PC-3 (cell line): Measurements from ENCODE around the gene PKM. TPM values are rescaled to one million over a fixed set of nuclear protein-coding genes. Genes with fewer than 3 reads are reported as not detected.

Experiments used
- ATAC-seq: fragments of 200-7000 bp; cut with Tn5 transposase; 2 replicates; pipeline ENCODE4 v1.9.1; 2020; ENCODE audit warnings: mild to moderate bottlenecking, moderate library complexity
- BruUV-seq: library from RNA; stranded (reverse); fragments of 400-500 nt; replicated peaks from 2 replicates; lab custom pipeline; 2021; lab: Mats Ljungman, UMichigan
- CTCF ChIA-PET: fragments of 300-600 bp; sonication (Branson Sonifier 250); formaldehyde crosslinking; loops from one replicate; lab custom pipeline; 2022; ENCODE audit warnings: antibody characterized with exemption; lab: Charles Lee
- POLR2A ChIA-PET: fragments of 300-600 bp; sonication (Branson Sonifier 250); formaldehyde crosslinking; loops from one replicate; lab custom pipeline; 2022; ENCODE audit warnings: antibody characterized with exemption; ENCODE audit not compliant: unreplicated experiment; lab: Charles Lee
- DNase-seq: peaks from one replicate; pipeline ENCODE4 v3.0.0-alpha.2; 2015
- H2AFZ ChIP-seq: fragments of 300-600 bp; sonication (generic); 2 replicates; pipeline ENCODE4 v1.6.0; 2016; ENCODE audit warnings: antibody characterized with exemption, low read length
- H3F3A ChIP-seq: fragments of 300-600 bp; sonication (generic); one replicate; pipeline ENCODE4 v1.6.0; 2017; ENCODE audit warnings: antibody characterized with exemption, low read length, control low read depth, mild to moderate bottlenecking; ENCODE audit not compliant: unreplicated experiment
- H3K27ac ChIP-seq: fragments of 300-600 bp; sonication (generic); 2 replicates; pipeline ENCODE4 v1.5.1; 2016; ENCODE audit warnings: mild to moderate bottlenecking, low read length
- H3K27me3 ChIP-seq: fragments of 300-600 bp; sonication (generic); 2 replicates; pipeline ENCODE4 v1.6.1; 2016; ENCODE audit warnings: low read length, mixed read lengths
- H3K36me3 ChIP-seq: fragments of 300-600 bp; sonication (generic); 2 replicates; pipeline ENCODE4 v1.6.1; 2016; ENCODE audit warnings: low read depth, mixed run types, low read length, mixed read lengths
- H3K4me1 ChIP-seq: fragments of 300-600 bp; sonication (generic); 2 replicates; pipeline ENCODE4 v1.5.1; 2016; ENCODE audit warnings: low read length; ENCODE audit not compliant: insufficient read depth
- H3K4me2 ChIP-seq: fragments of 300-600 bp; sonication (generic); 2 replicates; pipeline ENCODE4 v1.6.0; 2016; ENCODE audit warnings: low read length
- H3K4me3 ChIP-seq: fragments of 300-600 bp; sonication (generic); 2 replicates; pipeline ENCODE4 v1.5.1; 2016; ENCODE audit warnings: mild to moderate bottlenecking, low read length, mixed read lengths
- H3K79me2 ChIP-seq: fragments of 300-600 bp; sonication (generic); 2 replicates; pipeline ENCODE4 v1.6.1; 2017; ENCODE audit warnings: low read length, mixed read lengths
- H3K9ac ChIP-seq: fragments of 300-600 bp; sonication (generic); 2 replicates; pipeline ENCODE4 v1.6.0; 2016; ENCODE audit warnings: mild to moderate bottlenecking, low read length
- H3K9me2 ChIP-seq: fragments of 300-600 bp; sonication (generic); replicated peaks from 2 replicates; pipeline ENCODE4 v1.6.1; 2016; ENCODE audit warnings: mixed run types, low read length, mixed read lengths
- H3K9me3 ChIP-seq: fragments of 300-600 bp; sonication (generic); 2 replicates; pipeline ENCODE4 v1.6.1; 2016; ENCODE audit warnings: low read length, mixed read lengths
- H4K20me1 ChIP-seq: fragments of 300-600 bp; sonication (generic); 2 replicates; pipeline ENCODE4 v1.6.1; 2016; ENCODE audit warnings: low read length, mixed read lengths
- EZH2 ChIP-seq: fragments of 300-600 bp; sonication (generic); IDR thresholded peaks from one replicate; pipeline ENCODE4 v1.6.1; 2017; ENCODE audit warnings: antibody characterized with exemption, mild to moderate bottlenecking, low read length; ENCODE audit not compliant: unreplicated experiment
- EZH2phosphoT487 ChIP-seq: fragments of 300-600 bp; sonication (generic); IDR thresholded peaks from 2 replicates; pipeline ENCODE4 v1.6.1; 2018; ENCODE audit warnings: mild to moderate bottlenecking, antibody characterized with exemption, low read length, borderline replicate concordance
- intact Hi-C: fragments of 100-400 bp; cut with micrococcal nuclease; formaldehyde crosslinking; loops from 2 replicates; pipeline ENCODE4 v1.9.0; 2023
- total RNA-seq: library from RNA; depleted of rRNA; stranded (reverse); fragments of >200 nt; gene quantifications from 2 replicates; pipeline ENCODE4 v1.2.3, GENCODE V29; 2014
- TF ChIP-seq, protein P1 (sequence below): fragments of 300-600 bp; sonication (generic); conservative IDR thresholded peaks from 2 replicates; pipeline ENCODE4 v1.5.1; 2017; ENCODE audit warnings: antibody characterized with exemption, low read depth, mild to moderate bottlenecking, low read length

The PKM gene
- total RNA-seq, 1 experiment from 2014 or later, result 1,963 TPM

DNA sequence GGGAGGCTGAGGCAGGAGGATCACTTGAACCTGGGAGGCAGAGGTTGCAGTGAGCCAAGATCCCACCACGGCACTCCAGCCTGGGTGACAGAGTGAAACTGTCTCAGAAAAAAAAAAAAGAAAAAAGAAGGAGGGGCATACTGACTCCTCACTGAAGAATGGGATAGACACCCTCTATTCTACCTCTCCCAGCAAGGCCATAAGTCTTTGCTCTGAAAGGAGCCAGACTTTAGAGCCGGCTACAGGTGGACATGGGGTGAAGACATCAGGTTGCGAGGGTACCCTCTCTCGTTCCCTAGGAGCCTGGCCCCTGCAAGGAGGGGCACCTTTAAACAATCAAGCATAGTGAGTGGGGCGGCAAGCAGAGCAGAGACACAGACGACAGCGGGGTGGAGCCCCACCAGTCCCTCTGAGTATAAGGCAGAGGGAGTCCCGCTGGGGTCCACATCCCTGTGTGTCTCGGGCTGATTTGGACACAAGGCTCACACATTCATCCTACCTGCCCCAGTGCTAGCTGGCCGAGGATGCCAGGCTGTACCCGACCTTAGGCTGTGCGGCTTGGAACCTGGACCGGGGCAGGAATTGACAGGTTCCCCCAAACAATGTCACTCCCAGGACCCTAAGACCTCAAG, 34.5 kb downstream of the PKM start:
- POLR2A ChIA-PET, result no interaction called here
- H3K27me3 ChIP-seq, result no peaks in the 10 kb centered on the region
- no peaks in the 10 kb centered on the region for H3K79me2 ChIP-seq
- no peak for TF ChIP-seq EZH2phosphoT487
- no peak for TF ChIP-seq EZH2
- TF ChIP-seq, protein P1, sequence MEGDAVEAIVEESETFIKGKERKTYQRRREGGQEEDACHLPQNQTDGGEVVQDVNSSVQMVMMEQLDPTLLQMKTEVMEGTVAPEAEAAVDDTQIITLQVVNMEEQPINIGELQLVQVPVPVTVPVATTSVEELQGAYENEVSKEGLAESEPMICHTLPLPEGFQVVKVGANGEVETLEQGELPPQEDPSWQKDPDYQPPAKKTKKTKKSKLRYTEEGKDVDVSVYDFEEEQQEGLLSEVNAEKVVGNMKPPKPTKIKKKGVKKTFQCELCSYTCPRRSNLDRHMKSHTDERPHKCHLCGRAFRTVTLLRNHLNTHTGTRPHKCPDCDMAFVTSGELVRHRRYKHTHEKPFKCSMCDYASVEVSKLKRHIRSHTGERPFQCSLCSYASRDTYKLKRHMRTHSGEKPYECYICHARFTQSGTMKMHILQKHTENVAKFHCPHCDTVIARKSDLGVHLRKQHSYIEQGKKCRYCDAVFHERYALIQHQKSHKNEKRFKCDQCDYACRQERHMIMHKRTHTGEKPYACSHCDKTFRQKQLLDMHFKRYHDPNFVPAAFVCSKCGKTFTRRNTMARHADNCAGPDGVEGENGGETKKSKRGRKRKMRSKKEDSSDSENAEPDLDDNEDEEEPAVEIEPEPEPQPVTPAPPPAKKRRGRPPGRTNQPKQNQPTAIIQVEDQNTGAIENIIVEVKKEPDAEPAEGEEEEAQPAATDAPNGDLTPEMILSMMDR, result no peak
- no peak overlapping the region for H3K27ac ChIP-seq
- no peak overlapping the region for H3K9ac ChIP-seq
- no peaks in the 10 kb centered on the region for H3K9me2 ChIP-seq
- H3K4me2 ChIP-seq, result no peak overlapping the region
- BruUV-seq, result no TSS peak
- CTCF ChIA-PET, result no interaction called here
- H2AFZ ChIP-seq, result no peak overlapping the region
- peaks cover 36% of the 10 kb centered on the region for H3K36me3 ChIP-seq
- H3K4me1 ChIP-seq, result no peaks in the 10 kb centered on the region
- H4K20me1 ChIP-seq, result peaks cover 16% of the 10 kb centered on the region
- ATAC-seq (peak; percentile 14), DNase-seq (no peak)
- intact Hi-C loops, result no loop called here
- peaks cover 8% of the 10 kb centered on the region for H3F3A ChIP-seq
- H3K9me3 ChIP-seq, result no peaks in the 10 kb centered on the region
- no peak overlapping the region for H3K4me3 ChIP-seq

DNA sequence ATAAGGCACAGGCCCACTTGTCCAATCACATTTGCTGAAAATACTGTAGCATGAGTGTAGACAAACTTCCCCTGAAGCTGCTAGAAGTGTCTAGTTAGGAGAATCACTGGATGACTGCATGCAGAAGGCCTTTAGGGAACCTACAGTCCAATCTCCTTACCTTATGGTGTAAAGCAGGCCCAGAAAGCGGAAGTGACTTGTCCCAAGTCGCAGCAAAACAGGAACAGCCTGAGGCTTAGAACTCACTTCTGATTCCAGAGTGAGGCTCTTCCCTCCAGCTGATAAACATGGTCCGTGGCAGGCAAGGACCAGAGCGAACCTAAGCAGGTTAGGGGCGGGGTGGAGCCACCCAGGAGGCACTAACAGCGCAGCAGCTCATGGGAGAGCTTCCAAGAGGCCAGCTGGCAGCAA, 35.9 kb downstream of the PKM start:
- POLR2A ChIA-PET, result no interaction called here
- TF ChIP-seq EZH2, result no peak
- DNase-seq (peak; percentile 43), ATAC-seq (peak; percentile 4; the same call in 1 of the 2 replicates)
- no peak overlapping the region for H2AFZ ChIP-seq
- BruUV-seq, result no TSS peak
- H3K4me2 ChIP-seq, result no peak overlapping the region
- H4K20me1 ChIP-seq, result peaks cover 3% of the 10 kb centered on the region
- intact Hi-C loops, result no loop called here
- peaks cover under 1% of the 10 kb centered on the region for H3F3A ChIP-seq
- no peaks in the 10 kb centered on the region for H3K9me3 ChIP-seq
- no peak overlapping the region for H3K9ac ChIP-seq
- H3K9me2 ChIP-seq, result no peaks in the 10 kb centered on the region
- H3K79me2 ChIP-seq, result no peaks in the 10 kb centered on the region
- H3K4me3 ChIP-seq, result no peak overlapping the region
- peaks cover 22% of the 10 kb centered on the region for H3K36me3 ChIP-seq
- no peaks in the 10 kb centered on the region for H3K4me1 ChIP-seq
- no peaks in the 10 kb centered on the region for H3K27me3 ChIP-seq
- H3K27ac ChIP-seq, result no peak overlapping the region
- CTCF ChIA-PET, result no interaction called here

DNA sequence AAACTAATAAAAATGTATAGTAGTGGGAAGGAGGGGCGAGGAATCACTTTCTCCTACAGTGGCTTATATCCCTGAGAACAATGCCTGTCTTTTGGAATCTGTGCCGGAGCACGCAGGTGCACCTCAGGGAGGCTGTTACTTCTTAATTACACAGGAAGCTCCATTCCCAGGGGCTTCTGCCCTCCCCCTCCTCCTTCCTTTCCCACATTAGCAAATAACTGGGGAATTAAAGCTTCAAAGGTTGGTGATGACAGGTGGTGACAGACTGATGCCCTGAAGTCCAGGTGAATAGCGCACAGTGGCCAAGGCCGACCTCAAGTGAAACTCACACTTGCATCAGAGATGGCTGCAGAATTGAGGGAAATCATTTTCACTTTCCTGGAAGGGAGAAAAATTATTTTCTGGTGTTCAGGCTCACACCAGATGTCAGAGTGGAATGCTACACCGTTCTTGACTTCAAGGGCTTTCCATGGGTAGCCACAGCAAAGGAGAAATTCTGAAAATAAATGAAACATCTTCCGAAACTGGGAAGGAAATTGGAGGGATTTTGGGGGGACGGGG, 37.1 kb downstream of the PKM start:
- BruUV-seq, result no TSS peak
- H3K9ac ChIP-seq, result no peak overlapping the region
- H3K9me3 ChIP-seq, result no peaks in the 10 kb centered on the region
- no peaks in the 10 kb centered on the region for H3K27me3 ChIP-seq
- no peak overlapping the region for H2AFZ ChIP-seq
- peaks cover 10% of the 10 kb centered on the region for H3K36me3 ChIP-seq
- no peaks in the 10 kb centered on the region for H3F3A ChIP-seq
- TF ChIP-seq EZH2phosphoT487, result no peak
- no peak for TF ChIP-seq EZH2
- TF ChIP-seq, protein P1, result no peak
- no peak overlapping the region for H3K27ac ChIP-seq
- H3K4me1 ChIP-seq, result no peaks in the 10 kb centered on the region
- DNase-seq (no peak), ATAC-seq (no peak)
- ChIA-PET CTCF (no interaction called here), POLR2A (no interaction called here)
- intact Hi-C loops, result no loop called here
- H4K20me1 ChIP-seq, result no peaks in the 10 kb centered on the region
- no peaks in the 10 kb centered on the region for H3K9me2 ChIP-seq
- H3K4me3 ChIP-seq, result no peak overlapping the region
- H3K4me2 ChIP-seq, result no peak overlapping the region
- no peaks in the 10 kb centered on the region for H3K79me2 ChIP-seq
